Erythroblast (primary cell): ENCODE results near the gene NCR2.
A peak's percentile ranks its signal among the peaks of the same experiment; 100 is the strongest.

Experiments
- DNase-seq, 2 experiments: peaks; one replicate each; lab custom pipeline; 2025; lab: John Stamatoyannopoulos, UW
- GATA1 ChIP-seq: IDR thresholded peaks from 2 replicates; pipeline ENCODE4 v1.6.1; 2011; ENCODE audit warnings: low read depth, mild to moderate bottlenecking, control low read depth, low read length, moderate library complexity
- POLR2A ChIP-seq: IDR thresholded peaks from 2 replicates; pipeline ENCODE4 v1.6.1; 2011; ENCODE audit warnings: mild to moderate bottlenecking, low read length

NCR2 gene

GRCh38 chr6:41356825-41357224 is 21.4 kb downstream of the NCR2 start:
- DNase-seq: no peak
- TF ChIP-seq GATA1 (no peak), POLR2A (no peak)

- no peak for TF ChIP-seq GATA1
- no peak for TF ChIP-seq POLR2A
- DNase-seq: no peak
Measured at GRCh38 chr6:41358503-41358902, 23.1 kb downstream of the NCR2 start.

- DNase-seq: no peak
- TF ChIP-seq POLR2A (no peak), GATA1 (no peak)
Measured at GRCh38 chr6:41359617-41360313, 24.4 kb downstream of the NCR2 start.

GRCh38 chr6:41360314-41360685 is 24.9 kb downstream of the NCR2 start:
- DNase-seq: no peak
- TF ChIP-seq GATA1 (no peak), POLR2A (no peak)

- TF ChIP-seq POLR2A (no peak), GATA1 (no peak)
- no peak for DNase-seq
Measured at GRCh38 chr6:41366150-41366549, 30.7 kb downstream of the NCR2 start.

GRCh38 chr6:41367061-41367460 is 31.7 kb downstream of the NCR2 start:
- no peak for TF ChIP-seq GATA1
- TF ChIP-seq POLR2A: no peak
- no peak for DNase-seq

- TF ChIP-seq GATA1 (no peak), POLR2A (no peak)
- DNase-seq: peak in 1 of 2 experiments; percentile 23
Measured at GRCh38 chr6:41367700-41368099, 32.3 kb downstream of the NCR2 start.

- TF ChIP-seq POLR2A: no peak
- TF ChIP-seq GATA1: no peak
- no peak for DNase-seq
Measured at GRCh38 chr6:41370488-41371111, 35.2 kb downstream of the NCR2 start.

GRCh38 chr6:41371461-41371991 is 36.1 kb downstream of the NCR2 start:
- TF ChIP-seq POLR2A (no peak), GATA1 (no peak)
- no peak for DNase-seq

- no peak for DNase-seq
- TF ChIP-seq GATA1 (no peak), POLR2A (no peak)
Measured at GRCh38 chr6:41371992-41372831, 36.8 kb downstream of the NCR2 start.

- TF ChIP-seq POLR2A: no peak
- no peak for DNase-seq
Measured at GRCh38 chr6:41372832-41373626, 37.6 kb downstream of the NCR2 start.

GRCh38 chr6:41373627-41373918 is 38.2 kb downstream of the NCR2 start:
- no peak for DNase-seq
- TF ChIP-seq POLR2A (no peak), GATA1 (no peak)

GRCh38 chr6:41373919-41374617 is 38.7 kb downstream of the NCR2 start:
- TF ChIP-seq POLR2A (no peak), GATA1 (no peak)
- no peak for DNase-seq
